Hindlimb muscle (tissue), 1 donor: Measurements from ENCODE around the gene GALK1. TPM values are rescaled to one million over a fixed set of nuclear protein-coding genes. Genes with fewer than 3 reads are reported as not detected.
"Not testable (repeated sequence)": the region's sequence is repeated elsewhere in the genome, so short reads cannot be mapped to it uniquely, and the experiment has no call there.

Experiments
- DNase-seq: peaks from one replicate; pipeline ENCODE4 v3.0.0-alpha.2; 2013
- polyA plus RNA-seq: library from polyadenylated mRNA; unstranded; fragments of 120-200 nt; gene quantifications from one replicate; pipeline ENCODE4 v1.2.1, GENCODE V29; 2013; ENCODE audit not compliant: insufficient read length

The GALK1 gene
- polyA plus RNA-seq, 1 donor = 32.2 TPM

GRCh38 chr17:75763613-75764416 is 1.2 kb downstream of the GALK1 start:
- no peak for DNase-seq

- DNase-seq = no peak
These were observed 1.8 kb downstream of the GALK1 start for GRCh38 chr17:75763269-75763607.

- no peak for DNase-seq
These were observed 2.3 kb downstream of the GALK1 start for GRCh38 chr17:75762513-75763268.

- not testable (repeated sequence) for DNase-seq
These were observed 4.9 kb downstream of the GALK1 start for GRCh38 chr17:75759978-75760640.

GRCh38 chr17:75759457-75759856 is 5.5 kb downstream of the GALK1 start:
- DNase-seq = no peak

GRCh38 chr17:75758131-75758905 is 6.7 kb downstream of the GALK1 start:
- no peak for DNase-seq

- DNase-seq = no peak
These were observed 7.8 kb downstream of the GALK1 start for GRCh38 chr17:75757086-75757681.

- DNase-seq = no peak
These were observed 8.4 kb downstream of the GALK1 start for GRCh38 chr17:75756451-75757085.

GRCh38 chr17:75755990-75756389 is 9.0 kb downstream of the GALK1 start:
- DNase-seq = no peak

- no peak for DNase-seq
These were observed 9.6 kb downstream of the GALK1 start for GRCh38 chr17:75755205-75755901.

- no peak for DNase-seq
These were observed 10.4 kb downstream of the GALK1 start for GRCh38 chr17:75754378-75755204.

GRCh38 chr17:75753514-75754377 is 11.2 kb downstream of the GALK1 start:
- peak; percentile 84 for DNase-seq

- DNase-seq = no peak
These were observed 12.0 kb downstream of the GALK1 start for GRCh38 chr17:75752802-75753513.

GRCh38 chr17:75752405-75752709 is 12.6 kb downstream of the GALK1 start:
- DNase-seq = no peak

- no peak for DNase-seq
These were observed 13.2 kb downstream of the GALK1 start for GRCh38 chr17:75751676-75752404.

- DNase-seq = no peak
These were observed 14.2 kb downstream of the GALK1 start for GRCh38 chr17:75750661-75751423.
